ENCODE results near the gene CADM1. TPM values are rescaled to one million over a fixed set of nuclear protein-coding genes. Genes with fewer than 3 reads are reported as not detected.

CADM1 gene
- total and polyA plus RNA-seq, 5 donors, result 14.8 to 42.6 (median 31.9) TPM

- Histone ChIP-seq H3K4me3 (ENCODE audit: low read length) (no peak overlapping the region), H3K9me3 (ENCODE audit: control insufficient read depth, low read length) (no peaks in the 10 kb centered on the region), H3K27me3 (ENCODE audit: control insufficient read depth, insufficient read depth) (no peaks in the 10 kb centered on the region), H3K27ac (ENCODE audit: low read length) (no peak overlapping the region), H3K4me1 (ENCODE audit: control insufficient read depth, insufficient read depth, low read length) (no peaks in the 10 kb centered on the region)
- intact Hi-C loops (cut with DNase I), result no loop called here
- WGBS, result 77% methylated on average over 4 of the region's 4 CpGs
- no peak for DNase-seq
- ATAC-seq, result no peak
Measured at GRCh38 chr11:115241899-115242298, 262.3 kb downstream of the CADM1 start.

GRCh38 chr11:115238791-115239190 lies 265.4 kb downstream of the CADM1 start:
- DNase-seq (no peak), ATAC-seq (no peak)
- no peaks in the 10 kb centered on the region for H3K4me1 ChIP-seq (ENCODE audit: control insufficient read depth, insufficient read depth, low read length)
- no peaks in the 10 kb centered on the region for H3K27me3 ChIP-seq (ENCODE audit: control insufficient read depth, insufficient read depth)
- intact Hi-C loops (cut with DNase I), result no loop called here
- 80% methylated on average over 2 of the region's 2 CpGs for WGBS
- H3K9me3 ChIP-seq (ENCODE audit: control insufficient read depth, low read length), result no peaks in the 10 kb centered on the region
- H3K4me3 ChIP-seq (ENCODE audit: low read length), result no peak overlapping the region
- H3K27ac ChIP-seq (ENCODE audit: low read length), result no peak overlapping the region

- ATAC-seq, result no peak
- intact Hi-C loops (cut with DNase I), result no loop called here
- H3K27ac ChIP-seq (ENCODE audit: low read length), result no peak overlapping the region
- H3K27me3 ChIP-seq (ENCODE audit: control insufficient read depth, insufficient read depth), result no peaks in the 10 kb centered on the region
- H3K4me1 ChIP-seq (ENCODE audit: control insufficient read depth, insufficient read depth, low read length), result no peaks in the 10 kb centered on the region
- no peaks in the 10 kb centered on the region for H3K9me3 ChIP-seq (ENCODE audit: control insufficient read depth, low read length)
- H3K4me3 ChIP-seq (ENCODE audit: low read length), result no peak overlapping the region
- 86% methylated on average over 4 of the region's 4 CpGs for WGBS
- no peak for DNase-seq
Measured at GRCh38 chr11:115238086-115238485, 266.1 kb downstream of the CADM1 start.

- Histone ChIP-seq H3K4me3 (ENCODE audit: low read length) (no peak overlapping the region), H3K9me3 (ENCODE audit: control insufficient read depth, low read length) (no peaks in the 10 kb centered on the region), H3K27ac (ENCODE audit: low read length) (no peak overlapping the region), H3K4me1 (ENCODE audit: control insufficient read depth, insufficient read depth, low read length) (no peaks in the 10 kb centered on the region), H3K27me3 (ENCODE audit: control insufficient read depth, insufficient read depth) (no peaks in the 10 kb centered on the region)
- DNase-seq, result no peak
- no peak for ATAC-seq
- 84% methylated on average over 3 of the region's 3 CpGs for WGBS
- intact Hi-C loops (cut with DNase I), result no loop called here
Measured at GRCh38 chr11:115237578-115237977, 266.6 kb downstream of the CADM1 start.

GRCh38 chr11:115234794-115235193 lies 269.4 kb downstream of the CADM1 start:
- intact Hi-C loops (cut with DNase I), result no loop called here
- H3K27ac ChIP-seq (ENCODE audit: low read length), result no peak overlapping the region
- no peak for DNase-seq
- H3K4me1 ChIP-seq (ENCODE audit: control insufficient read depth, insufficient read depth, low read length), result no peaks in the 10 kb centered on the region
- 98% methylated on average over 4 of the region's 4 CpGs for WGBS
- no peaks in the 10 kb centered on the region for H3K9me3 ChIP-seq (ENCODE audit: control insufficient read depth, low read length)
- no peaks in the 10 kb centered on the region for H3K27me3 ChIP-seq (ENCODE audit: control insufficient read depth, insufficient read depth)
- ATAC-seq, result no peak
- H3K4me3 ChIP-seq (ENCODE audit: low read length), result no peak overlapping the region

- intact Hi-C loops (cut with DNase I), result no loop called here
- 55% methylated on average over 2 of the region's 2 CpGs for WGBS
- H3K27ac ChIP-seq (ENCODE audit: low read length), result no peak overlapping the region
- H3K4me1 ChIP-seq (ENCODE audit: control insufficient read depth, insufficient read depth, low read length), result no peaks in the 10 kb centered on the region
- no peaks in the 10 kb centered on the region for H3K27me3 ChIP-seq (ENCODE audit: control insufficient read depth, insufficient read depth)
- no peak for DNase-seq
- ATAC-seq, result no peak
- no peak overlapping the region for H3K4me3 ChIP-seq (ENCODE audit: low read length)
- H3K9me3 ChIP-seq (ENCODE audit: control insufficient read depth, low read length), result no peaks in the 10 kb centered on the region
Measured at GRCh38 chr11:115226556-115226955, 277.7 kb downstream of the CADM1 start.

- H3K27ac ChIP-seq (ENCODE audit: low read length), result no peak overlapping the region
- H3K4me3 ChIP-seq (ENCODE audit: low read length), result no peak overlapping the region
- WGBS, result 66% methylated on average over 4 of the region's 4 CpGs
- DNase-seq (no peak), ATAC-seq (no peak)
- no peaks in the 10 kb centered on the region for H3K4me1 ChIP-seq (ENCODE audit: control insufficient read depth, insufficient read depth, low read length)
- no peaks in the 10 kb centered on the region for H3K27me3 ChIP-seq (ENCODE audit: control insufficient read depth, insufficient read depth)
- no peaks in the 10 kb centered on the region for H3K9me3 ChIP-seq (ENCODE audit: control insufficient read depth, low read length)
- intact Hi-C loops (cut with DNase I), result no loop called here
Measured at GRCh38 chr11:115224551-115224950, 279.7 kb downstream of the CADM1 start.

- ATAC-seq (no peak), DNase-seq (no peak)
- H3K4me1 ChIP-seq (ENCODE audit: control insufficient read depth, insufficient read depth, low read length), result no peaks in the 10 kb centered on the region
- no peak overlapping the region for H3K27ac ChIP-seq (ENCODE audit: low read length)
- no peaks in the 10 kb centered on the region for H3K9me3 ChIP-seq (ENCODE audit: control insufficient read depth, low read length)
- H3K27me3 ChIP-seq (ENCODE audit: control insufficient read depth, insufficient read depth), result no peaks in the 10 kb centered on the region
- intact Hi-C loops (cut with DNase I), result no loop called here
- 88% methylated on average over 5 of the region's 5 CpGs for WGBS
- H3K4me3 ChIP-seq (ENCODE audit: low read length), result no peak overlapping the region
Measured at GRCh38 chr11:115222863-115223530, 281.2 kb downstream of the CADM1 start.

GRCh38 chr11:115222218-115222862 lies 281.9 kb downstream of the CADM1 start:
- DNase-seq (no peak), ATAC-seq (no peak)
- intact Hi-C loops (cut with DNase I), result no loop called here
- Histone ChIP-seq H3K4me1 (ENCODE audit: control insufficient read depth, insufficient read depth, low read length) (no peaks in the 10 kb centered on the region), H3K9me3 (ENCODE audit: control insufficient read depth, low read length) (no peaks in the 10 kb centered on the region), H3K27me3 (ENCODE audit: control insufficient read depth, insufficient read depth) (no peaks in the 10 kb centered on the region), H3K27ac (ENCODE audit: low read length) (no peak overlapping the region), H3K4me3 (ENCODE audit: low read length) (no peak overlapping the region)
- WGBS, result 64% methylated on average over 5 of the region's 5 CpGs

- DNase-seq (no peak), ATAC-seq (no peak)
- intact Hi-C loops (cut with DNase I), result no loop called here
- Histone ChIP-seq H3K9me3 (ENCODE audit: control insufficient read depth, low read length) (no peaks in the 10 kb centered on the region), H3K27me3 (ENCODE audit: control insufficient read depth, insufficient read depth) (no peaks in the 10 kb centered on the region), H3K4me3 (ENCODE audit: low read length) (no peak overlapping the region), H3K27ac (ENCODE audit: low read length) (no peak overlapping the region), H3K4me1 (ENCODE audit: control insufficient read depth, insufficient read depth, low read length) (no peaks in the 10 kb centered on the region)
- 79% methylated on average over 2 of the region's 2 CpGs for whole genome bisulfite sequencing
Measured at GRCh38 chr11:115221461-115222069, 282.6 kb downstream of the CADM1 start.

GRCh38 chr11:115220911-115221310 lies 283.3 kb downstream of the CADM1 start:
- H3K9me3 ChIP-seq (ENCODE audit: control insufficient read depth, low read length), result no peaks in the 10 kb centered on the region
- 65% methylated on average over 4 of the region's 4 CpGs for WGBS
- intact Hi-C loops (cut with DNase I), result no loop called here
- H3K27ac ChIP-seq (ENCODE audit: low read length), result no peak overlapping the region
- no peaks in the 10 kb centered on the region for H3K4me1 ChIP-seq (ENCODE audit: control insufficient read depth, insufficient read depth, low read length)
- no peak for ATAC-seq
- no peak for DNase-seq
- H3K4me3 ChIP-seq (ENCODE audit: low read length), result no peak overlapping the region
- H3K27me3 ChIP-seq (ENCODE audit: control insufficient read depth, insufficient read depth), result no peaks in the 10 kb centered on the region

All from right cardiac atrium (tissue), 5 donors.